ENCODE data around the gene LZTS2.

LZTS2 gene

GRCh38 chr10:100967332-100967731 lies 32.3 kb upstream of the LZTS2 start:
- Histone ChIP-seq H3K27ac (no peak overlapping the region), H3K36me3 (replicated peaks) (peaks cover 18% of the 10 kb centered on the region), H3K4me3 (ENCODE audit: low read depth, low read length) (no peak overlapping the region), H3K27me3 (replicated peaks) (no peaks in the 10 kb centered on the region)
- in situ Hi-C loops (cut with HindIII; ENCODE audit: low pct_ligation_motif_present, low sequenced_read_pairs): no loop called here
- no peak for TF ChIP-seq CTCF (IDR thresholded peaks at IDR 0.05; ENCODE audit: low read depth, low read length, missing control alignments)
- DNase-seq: no peak

- TF ChIP-seq CTCF (IDR thresholded peaks at IDR 0.05; ENCODE audit: low read depth, low read length, missing control alignments): no peak
- DNase-seq: no peak
- Histone ChIP-seq H3K36me3 (replicated peaks) (peaks cover 12% of the 10 kb centered on the region), H3K4me3 (ENCODE audit: low read depth, low read length) (no peak overlapping the region), H3K27ac (no peak overlapping the region), H3K27me3 (replicated peaks) (no peaks in the 10 kb centered on the region)
- in situ Hi-C loops (cut with HindIII; ENCODE audit: low pct_ligation_motif_present, low sequenced_read_pairs): no loop called here
Measured at GRCh38 chr10:100968062-100968736, 31.4 kb upstream of the LZTS2 start.

GRCh38 chr10:100968863-100969186 lies 30.8 kb upstream of the LZTS2 start:
- Histone ChIP-seq H3K36me3 (replicated peaks) (peaks cover 9% of the 10 kb centered on the region), H3K4me3 (ENCODE audit: low read depth, low read length) (peak overlapping the region; percentile 62), H3K27me3 (replicated peaks) (no peaks in the 10 kb centered on the region), H3K27ac (no peak overlapping the region)
- TF ChIP-seq CTCF (IDR thresholded peaks at IDR 0.05; ENCODE audit: low read depth, low read length, missing control alignments): no peak
- in situ Hi-C loops (cut with HindIII; ENCODE audit: low pct_ligation_motif_present, low sequenced_read_pairs): no loop called here
- DNase-seq: no peak

- H3K27me3 ChIP-seq (replicated peaks): no peaks in the 10 kb centered on the region
- peak within 1 kb of the TSS; percentile 62 for H3K4me3 ChIP-seq (ENCODE audit: low read depth, low read length)
- peak; percentile 16 for DNase-seq
- H3K27ac ChIP-seq: no peak within 1 kb of the TSS
- in situ Hi-C loops (cut with HindIII; ENCODE audit: low pct_ligation_motif_present, low sequenced_read_pairs): no loop called here
- peaks cover 9% of the 10 kb centered on the region for H3K36me3 ChIP-seq (replicated peaks)
- TF ChIP-seq CTCF (IDR thresholded peaks at IDR 0.05; ENCODE audit: low read depth, low read length, missing control alignments): peak; percentile 94
Measured at GRCh38 chr10:100969187-100970075, 30.2 kb upstream of the LZTS2 start, which contains the start of gene SEMA4G. SEMA4G (plus strand) TSS chr10:100969504; CDS start chr10:100972913, 3,409 bp downstream.

GRCh38 chr10:100970076-100970913 lies 29.3 kb upstream of the LZTS2 start:
- in situ Hi-C loops (cut with HindIII; ENCODE audit: low pct_ligation_motif_present, low sequenced_read_pairs): no loop called here
- no peaks in the 10 kb centered on the region for H3K27me3 ChIP-seq (replicated peaks)
- peaks cover 8% of the 10 kb centered on the region for H3K36me3 ChIP-seq (replicated peaks)
- peak overlapping the region; percentile 62 for H3K4me3 ChIP-seq (ENCODE audit: low read depth, low read length)
- no peak overlapping the region for H3K27ac ChIP-seq
- no peak for DNase-seq
- no peak for TF ChIP-seq CTCF (IDR thresholded peaks at IDR 0.05; ENCODE audit: low read depth, low read length, missing control alignments)
